ENCODE results near the gene LTC4S. TPM values are rescaled to one million over a fixed set of nuclear protein-coding genes. Genes with fewer than 3 reads are reported as not detected.
"Not testable (repeated sequence)": the region's sequence is repeated elsewhere in the genome, so short reads cannot be mapped to it uniquely, and the experiment has no call there.

LTC4S gene
- total RNA-seq, 2 experiments from 2014 or later, result 5.7 to 6.3 TPM

GRCh38 chr5:179777456-179777855 is 16.3 kb upstream of the LTC4S start:
- ATAC-seq (ENCODE audit: low read depth) (no peak), DNase-seq (no peak)
- peaks cover 3% of the 10 kb centered on the region for H3K36me3 Mint-ChIP-seq
- H3K4me3 Mint-ChIP-seq, result no peak overlapping the region
- POLR2A ChIA-PET, result interaction anchor here (1.0 kb wide), 1 partner anchor 20 kb away, joined by 3 read pairs; no protein-coding TSS in a partner anchor
- H3K27ac Mint-ChIP-seq, result no peak overlapping the region
- no peaks in the 10 kb centered on the region for H3K27me3 Mint-ChIP-seq
- no peaks in the 10 kb centered on the region for H3K9me3 Mint-ChIP-seq
- H3K4me1 Mint-ChIP-seq, result no peaks in the 10 kb centered on the region

DNA sequence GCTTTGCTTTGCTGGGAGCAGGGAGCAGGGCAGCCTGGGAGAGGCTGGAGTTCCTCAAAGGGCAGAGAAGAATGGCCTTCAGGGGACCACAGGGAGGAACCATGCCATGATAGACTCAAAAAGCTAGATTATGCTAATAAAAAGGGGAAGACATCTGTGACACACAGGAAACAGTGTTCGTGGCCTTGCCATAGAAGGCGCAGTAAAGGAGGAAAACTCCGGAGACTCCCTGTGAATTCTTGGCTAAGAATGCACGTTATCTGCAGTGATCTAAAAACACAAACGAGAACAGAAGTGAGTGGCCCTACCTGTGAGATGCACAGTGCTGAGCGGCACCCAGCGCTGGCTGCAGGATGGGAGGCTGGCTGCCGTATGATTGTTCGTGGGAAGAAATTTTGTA is 15.9 kb upstream of the LTC4S start:
- H3K9me3 Mint-ChIP-seq, result no peaks in the 10 kb centered on the region
- H3K4me1 Mint-ChIP-seq, result no peaks in the 10 kb centered on the region
- DNase-seq (no peak), ATAC-seq (ENCODE audit: low read depth) (no peak)
- H3K27me3 Mint-ChIP-seq, result no peaks in the 10 kb centered on the region
- POLR2A ChIA-PET, result interaction anchor here (1.0 kb wide), 1 partner anchor 19 kb away, joined by 3 read pairs; no protein-coding TSS in a partner anchor
- no peak overlapping the region for H3K27ac Mint-ChIP-seq
- H3K4me3 Mint-ChIP-seq, result no peak overlapping the region
- peaks cover 3% of the 10 kb centered on the region for H3K36me3 Mint-ChIP-seq

DNA sequence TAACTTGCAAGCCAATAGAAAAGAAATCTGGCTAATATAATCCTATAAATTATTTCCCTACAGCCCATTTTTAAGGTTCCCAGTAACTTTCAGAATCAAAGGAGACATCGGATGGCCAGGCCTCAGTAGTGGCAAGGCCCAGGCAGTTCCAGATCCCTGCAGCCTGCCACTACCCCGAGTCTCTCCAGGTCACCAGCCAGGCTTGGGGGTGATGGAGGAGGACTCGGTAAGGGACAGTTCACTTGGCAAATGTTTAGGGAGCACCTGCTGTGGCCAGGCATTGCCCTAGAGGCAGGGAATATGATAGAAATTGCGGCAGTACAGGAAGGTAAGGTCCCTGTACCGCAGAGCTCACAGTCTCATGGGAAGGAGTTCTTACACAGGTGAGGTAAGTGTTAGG is 15.2 kb upstream of the LTC4S start:
- POLR2A ChIA-PET, result interaction anchor here (0.6 kb wide), 1 partner anchor 17 kb away, joined by 3 read pairs; no protein-coding TSS in a partner anchor
- Mint-ChIP-seq H3K27me3 (no peaks in the 10 kb centered on the region), H3K4me3 (no peak overlapping the region), H3K27ac (peak overlapping the region; percentile 60), H3K4me1 (no peaks in the 10 kb centered on the region), H3K36me3 (peaks cover 3% of the 10 kb centered on the region), H3K9me3 (no peaks in the 10 kb centered on the region)
- ATAC-seq (ENCODE audit: low read depth) (no peak), DNase-seq (no peak)

DNA sequence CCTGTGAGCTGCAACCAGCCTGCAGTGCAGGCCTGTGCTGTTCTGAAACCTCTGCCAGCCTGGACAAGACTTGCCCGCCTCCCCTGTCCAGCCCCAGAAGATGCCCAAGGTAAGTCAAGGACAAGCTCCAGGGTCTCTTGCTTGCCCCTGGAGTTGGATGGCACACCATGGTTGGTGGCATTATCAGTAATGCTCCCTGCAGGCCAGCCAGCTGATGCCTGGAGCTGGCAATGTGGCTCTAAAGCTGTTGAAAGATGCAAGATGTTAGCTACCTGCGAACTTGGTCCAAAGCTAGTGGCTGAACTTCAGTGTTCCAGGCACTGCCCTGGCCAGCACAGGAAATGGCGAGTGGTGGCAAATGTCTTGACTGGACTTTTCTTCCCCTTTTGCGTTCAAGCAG is 14.0 kb upstream of the LTC4S start:
- H3K27me3 Mint-ChIP-seq, result no peaks in the 10 kb centered on the region
- ATAC-seq (ENCODE audit: low read depth) (no peak), DNase-seq (no peak)
- POLR2A ChIA-PET, result interaction anchor here (0.9 kb wide), 1 partner anchor 17 kb away, joined by 3 read pairs; no protein-coding TSS in a partner anchor
- no peaks in the 10 kb centered on the region for H3K4me1 Mint-ChIP-seq
- H3K4me3 Mint-ChIP-seq, result no peak overlapping the region
- no peaks in the 10 kb centered on the region for H3K9me3 Mint-ChIP-seq
- no peak overlapping the region for H3K27ac Mint-ChIP-seq
- H3K36me3 Mint-ChIP-seq, result peaks cover 3% of the 10 kb centered on the region

DNA sequence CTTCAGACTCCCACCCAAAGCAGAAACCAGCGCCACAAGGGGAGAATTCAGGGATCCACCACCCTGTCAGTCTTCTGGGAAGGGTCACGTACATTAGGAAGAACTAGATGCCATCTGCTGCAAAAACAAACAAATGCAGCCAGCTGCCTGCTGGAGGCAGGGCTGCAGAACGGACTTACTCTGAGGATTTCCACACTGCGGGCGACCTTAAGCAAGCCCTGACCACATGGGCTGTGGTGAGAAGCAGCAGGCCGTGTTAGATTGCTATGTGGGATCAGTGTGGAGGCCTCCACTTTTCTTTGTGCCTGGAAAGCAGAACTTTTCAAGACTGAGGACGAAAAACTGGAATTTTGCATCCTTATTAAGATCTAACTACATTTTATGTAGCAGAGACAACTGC is 13.4 kb upstream of the LTC4S start:
- Mint-ChIP-seq H3K4me3 (no peak overlapping the region), H3K36me3 (peaks cover 3% of the 10 kb centered on the region), H3K27ac (peak overlapping the region; percentile 25), H3K4me1 (no peaks in the 10 kb centered on the region), H3K27me3 (no peaks in the 10 kb centered on the region), H3K9me3 (no peaks in the 10 kb centered on the region)
- DNase-seq (no peak), ATAC-seq (ENCODE audit: low read depth) (no peak)
- POLR2A ChIA-PET, result interaction anchor here (0.9 kb wide), 1 partner anchor 18 kb away, joined by 3 read pairs; no protein-coding TSS in a partner anchor

DNA sequence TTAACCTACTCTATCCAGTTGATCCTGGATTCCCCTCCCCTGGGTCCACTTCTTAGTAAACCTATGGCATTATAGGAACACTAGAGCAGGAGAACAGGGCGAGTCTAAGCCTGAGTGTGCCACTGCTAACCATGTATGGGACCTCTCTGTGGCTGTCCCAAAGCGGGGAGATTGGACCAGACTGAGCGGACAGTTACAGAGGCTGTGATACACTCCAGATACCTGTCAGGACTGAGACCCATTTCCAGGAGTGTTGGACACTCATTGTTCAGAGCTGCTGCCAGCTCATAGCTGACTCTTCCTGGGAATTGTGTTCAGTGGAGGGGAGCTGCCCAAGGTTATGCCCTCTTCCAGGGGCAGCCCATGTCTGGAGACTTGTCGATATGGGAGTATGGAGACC is 11.9 kb upstream of the LTC4S start:
- DNase-seq, result no peak
- H3K4me3 Mint-ChIP-seq, result no peak overlapping the region
- POLR2A ChIA-PET, result no interaction called here
- H3K36me3 Mint-ChIP-seq, result no peaks in the 10 kb centered on the region
- no peaks in the 10 kb centered on the region for H3K9me3 Mint-ChIP-seq
- no peaks in the 10 kb centered on the region for H3K27me3 Mint-ChIP-seq
- no peak overlapping the region for H3K27ac Mint-ChIP-seq
- no peaks in the 10 kb centered on the region for H3K4me1 Mint-ChIP-seq
- no peak for ATAC-seq (ENCODE audit: low read depth)

DNA sequence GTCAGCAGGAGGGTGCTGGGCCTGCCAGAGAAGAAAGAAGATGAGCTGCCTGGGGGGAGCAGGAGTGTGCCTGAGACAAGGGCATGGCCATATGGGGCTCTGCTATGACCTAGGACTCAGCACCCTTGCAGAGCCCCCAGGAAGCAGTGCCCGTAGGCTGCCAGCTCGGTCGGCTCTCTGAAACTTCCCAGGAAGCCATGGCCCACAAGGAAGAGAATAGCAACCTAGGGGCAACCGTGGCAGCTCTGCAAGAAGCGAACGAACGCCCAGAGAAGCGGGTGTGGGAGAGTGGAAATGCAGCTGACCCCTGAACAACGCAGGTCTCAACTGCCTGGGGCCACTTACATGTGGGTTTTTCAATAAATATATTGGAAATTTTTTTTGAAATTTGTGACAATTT is 10.7 kb upstream of the LTC4S start:
- Mint-ChIP-seq H3K4me3 (no peak overlapping the region), H3K36me3 (no peaks in the 10 kb centered on the region), H3K27me3 (no peaks in the 10 kb centered on the region), H3K9me3 (no peaks in the 10 kb centered on the region), H3K4me1 (no peaks in the 10 kb centered on the region), H3K27ac (no peak overlapping the region)
- ATAC-seq (ENCODE audit: low read depth) (no peak), DNase-seq (no peak)
- POLR2A ChIA-PET, result no interaction called here

DNA sequence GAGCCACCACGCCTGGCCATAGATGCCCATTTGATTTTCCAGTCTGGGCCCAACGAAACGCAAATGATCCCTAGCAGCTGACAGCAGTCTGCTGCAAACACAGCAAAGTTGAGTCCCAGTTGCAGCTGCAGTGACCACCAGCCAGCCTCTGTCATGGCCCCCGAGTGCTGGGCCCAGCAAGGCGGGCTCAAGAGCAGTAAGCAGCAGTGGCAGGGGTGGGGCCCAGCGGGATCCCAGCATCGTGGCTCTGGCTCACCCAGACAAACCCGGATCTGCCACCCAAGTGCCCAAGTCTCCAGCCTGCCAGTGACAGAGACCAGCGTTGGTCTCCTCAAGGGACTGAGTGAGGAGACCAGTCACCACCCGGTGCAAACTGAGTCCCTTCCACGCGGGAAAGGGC is 6.9 kb upstream of the LTC4S start:
- no peaks in the 10 kb centered on the region for H3K27me3 Mint-ChIP-seq
- POLR2A ChIA-PET, result no interaction called here

DNA sequence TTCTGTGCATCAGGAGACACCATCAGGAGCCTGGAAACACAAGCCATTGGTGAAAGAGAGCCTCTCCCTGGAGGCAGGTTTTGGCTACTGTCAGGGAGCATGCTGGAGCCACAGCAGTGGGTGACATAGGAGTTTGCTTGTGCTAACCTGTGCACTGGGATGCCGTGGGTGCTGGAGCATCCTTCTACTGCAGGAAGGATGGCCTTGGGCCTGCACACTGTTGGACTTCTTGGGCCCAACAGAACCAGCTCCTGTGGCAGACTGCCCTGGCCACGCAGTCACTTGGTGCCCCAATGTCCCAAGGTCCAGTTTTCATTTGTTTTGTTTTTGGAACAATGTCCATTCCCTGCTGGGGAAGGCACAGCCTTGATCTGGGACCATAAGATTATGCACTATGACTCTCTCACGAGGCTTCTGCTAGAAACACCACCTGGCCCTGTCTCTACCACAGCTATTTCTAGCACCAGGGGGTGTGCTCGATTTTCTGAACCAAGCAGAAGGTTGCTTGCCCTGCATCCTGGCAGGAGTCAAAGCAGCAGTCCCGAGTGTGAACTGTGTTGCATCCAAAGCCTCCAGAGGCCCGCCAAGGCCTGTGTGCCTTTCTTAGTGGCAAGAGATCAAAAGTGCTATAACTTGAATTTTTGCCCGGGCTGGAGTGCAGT is 5.5 kb upstream of the LTC4S start:
- POLR2A ChIA-PET, result no interaction called here
- no peak overlapping the region for H3K4me3 Mint-ChIP-seq
- peaks cover 2% of the 10 kb centered on the region for H3K9me3 Mint-ChIP-seq
- no peak for DNase-seq
- H3K27me3 Mint-ChIP-seq, result no peaks in the 10 kb centered on the region
- peaks cover 8% of the 10 kb centered on the region for H3K4me1 Mint-ChIP-seq
- no peaks in the 10 kb centered on the region for H3K36me3 Mint-ChIP-seq
- no peak for ATAC-seq (ENCODE audit: low read depth)
- H3K27ac Mint-ChIP-seq, result no peak overlapping the region

More for the DNA sequence above, 6.9 kb upstream of the LTC4S start:
- Mint-ChIP-seq H3K9me3 (peaks cover 2% of the 10 kb centered on the region), H3K27ac (no peak overlapping the region), H3K4me3 (no peak overlapping the region), H3K36me3 (no peaks in the 10 kb centered on the region), H3K4me1 (peaks cover 2% of the 10 kb centered on the region)
- ATAC-seq (ENCODE audit: low read depth) (no peak), DNase-seq (no peak)

GRCh38 chr5:179789278-179789677 is 4.5 kb upstream of the LTC4S start:
- H3K36me3 Mint-ChIP-seq; H3K27ac Mint-ChIP-seq; ATAC-seq (ENCODE audit: low read depth); H3K4me3 Mint-ChIP-seq; POLR2A ChIA-PET; DNase-seq; H3K9me3 Mint-ChIP-seq; H3K27me3 Mint-ChIP-seq: not testable (repeated sequence)
- peaks cover 17% of the 10 kb centered on the region for H3K4me1 Mint-ChIP-seq

DNA sequence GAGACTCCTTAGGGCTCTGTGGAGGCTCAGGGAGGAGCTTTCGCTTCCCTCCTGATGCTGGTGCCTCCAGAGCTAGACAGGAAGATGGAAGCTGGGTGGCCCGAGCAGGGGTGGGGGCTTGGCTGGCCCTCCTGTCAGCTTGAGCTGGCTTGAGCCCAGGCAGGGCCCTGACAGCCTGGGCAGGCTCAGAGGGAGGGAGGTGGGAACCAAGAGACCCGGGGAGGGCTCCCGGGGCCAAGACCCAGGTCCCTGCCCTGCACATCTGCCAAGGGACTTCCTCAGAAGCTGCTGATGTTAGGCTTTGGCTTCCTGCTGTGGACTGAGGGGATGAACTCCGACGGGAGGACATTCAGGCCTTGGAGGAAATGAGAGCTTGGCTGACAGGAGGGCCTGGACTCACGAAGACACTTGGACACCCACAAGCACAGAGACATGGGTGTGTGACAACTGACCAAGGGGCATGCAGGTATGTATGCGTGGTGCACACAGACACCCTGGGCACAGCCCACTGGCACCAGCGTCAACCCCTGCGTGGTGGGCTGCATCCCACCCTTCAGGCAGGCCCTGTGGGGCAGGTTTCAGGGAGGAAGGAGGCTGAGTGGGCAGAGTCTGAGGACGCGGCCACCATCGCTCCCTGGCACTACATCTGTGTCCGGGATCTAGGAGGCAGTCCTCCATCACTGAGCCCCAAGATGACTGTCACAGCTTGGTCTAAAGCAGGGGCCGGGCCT is 1.7 kb upstream of the LTC4S start:
- DNase-seq, result peak; percentile 36
- Mint-ChIP-seq H3K36me3 (peaks cover 3% of the 10 kb centered on the region), H3K4me1 (peaks cover 23% of the 10 kb centered on the region), H3K27me3 (no peaks in the 10 kb centered on the region), H3K9me3 (peaks cover 2% of the 10 kb centered on the region), H3K4me3 (no peak overlapping the region), H3K27ac (no peak overlapping the region)
- no peak for ATAC-seq (ENCODE audit: low read depth)
- POLR2A ChIA-PET, result interaction anchor here (0.7 to 1.4 kb wide), 3 partner anchors 29 to 114 kb away, joined by 3 read pairs; partner anchors contain the start of gene SQSTM1

DNA sequence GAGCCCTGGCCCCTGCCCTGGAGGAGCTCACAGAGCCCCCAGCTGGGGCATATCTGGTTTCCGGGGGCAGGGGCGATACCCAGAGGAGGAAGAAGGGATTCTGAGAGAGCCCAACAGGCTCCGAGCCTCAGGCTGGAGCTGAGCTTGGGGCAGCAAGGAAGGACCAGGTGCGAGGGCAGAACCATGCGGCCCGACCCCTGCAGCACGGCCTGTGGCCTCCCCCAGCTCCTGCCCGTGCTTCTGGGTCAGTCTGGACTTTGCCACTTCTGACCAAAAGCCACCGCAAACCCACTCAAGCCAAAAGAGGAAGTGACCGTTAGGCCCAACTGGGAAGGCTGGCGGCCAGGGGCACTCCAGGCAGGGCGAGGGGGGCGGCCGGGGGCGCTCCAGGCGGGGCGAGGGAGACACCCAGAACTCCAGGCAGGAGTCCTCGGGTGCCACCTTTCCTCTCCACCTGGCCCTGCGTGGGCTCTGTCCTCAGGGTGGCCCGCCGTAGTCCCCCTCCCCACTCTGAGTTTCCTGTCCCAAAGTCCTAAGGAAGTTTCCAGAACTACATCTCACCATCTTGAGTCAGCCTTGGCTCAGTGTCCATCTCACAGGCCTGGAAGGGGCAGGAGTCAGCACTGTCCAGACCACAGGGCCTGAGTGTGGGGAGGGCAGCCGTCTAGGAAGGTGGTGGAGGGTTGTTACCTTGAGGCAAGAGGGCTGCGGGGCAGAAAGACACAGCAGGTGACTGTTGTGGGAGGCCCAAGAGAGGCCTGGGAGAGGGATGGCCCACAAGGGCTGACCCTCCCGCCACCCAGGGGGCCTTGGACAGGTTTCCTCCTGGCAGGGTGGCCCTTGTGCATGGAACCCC is 946 bp upstream of the LTC4S start:
- no peak for ATAC-seq (ENCODE audit: low read depth)
- H3K27ac Mint-ChIP-seq, result peak overlapping the region; percentile 63

DNA sequence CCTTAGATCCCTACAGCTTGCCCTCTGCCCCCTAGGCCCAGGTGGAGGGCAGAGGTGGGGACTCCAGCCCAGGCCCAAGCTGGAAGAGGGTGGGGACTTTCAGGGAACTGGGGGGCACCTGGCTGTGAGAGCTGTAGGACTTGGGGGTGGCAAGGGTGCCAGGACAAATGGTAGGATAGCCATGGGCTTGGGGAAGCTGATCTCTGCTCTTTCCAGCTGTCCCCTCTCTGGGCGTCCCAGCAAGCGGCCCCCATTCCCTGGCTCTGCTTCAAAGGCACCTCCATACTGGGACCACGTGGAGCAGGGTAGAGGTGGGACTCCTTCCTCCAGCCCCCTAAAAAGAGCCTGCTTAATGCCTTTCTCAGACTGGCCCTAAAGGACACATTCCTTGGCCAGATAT is 385 bp downstream of the LTC4S start:
- ATAC-seq (ENCODE audit: low read depth) (no peak), DNase-seq (no peak)
- H3K27me3 Mint-ChIP-seq, result no peaks in the 10 kb centered on the region
- POLR2A ChIA-PET, result interaction anchor here (0.9 to 3.4 kb wide), 7 partner anchors 10 to 62 kb away, joined by 3 to 13 read pairs (median 3); partner anchors contain the start of genes MAML1 and SQSTM1
- peaks cover 4% of the 10 kb centered on the region for H3K36me3 Mint-ChIP-seq
- peak overlapping the region; percentile 61 for H3K4me3 Mint-ChIP-seq
- H3K27ac Mint-ChIP-seq, result peak overlapping the region; percentile 63
- peaks cover 23% of the 10 kb centered on the region for H3K4me1 Mint-ChIP-seq
- peaks cover 2% of the 10 kb centered on the region for H3K9me3 Mint-ChIP-seq

More for the DNA sequence above, 946 bp upstream of the LTC4S start:
- peaks cover 4% of the 10 kb centered on the region for H3K36me3 Mint-ChIP-seq
- POLR2A ChIA-PET, result interaction anchor here (0.9 to 3.4 kb wide), 4 partner anchors 13 to 115 kb away, joined by 3 to 13 read pairs (median 3); partner anchors contain the start of gene SQSTM1
- no peak for DNase-seq
- H3K4me3 Mint-ChIP-seq, result peak overlapping the region; percentile 55
- H3K4me1 Mint-ChIP-seq, result peaks cover 23% of the 10 kb centered on the region
- H3K27me3 Mint-ChIP-seq, result no peaks in the 10 kb centered on the region
- H3K9me3 Mint-ChIP-seq, result peaks cover 2% of the 10 kb centered on the region
